ENCODE measurements around the gene NUP50. TPM values are rescaled to one million over a fixed set of nuclear protein-coding genes. Genes with fewer than 3 reads are reported as not detected.

Gene NUP50
- total RNA-seq (57.7 and 66.9 TPM in 2 replicates), polyA plus RNA-seq (21.1 and 25.6 TPM in 2 replicates)

- TF ChIP-seq CTCF (IDR thresholded peaks at IDR 0.05; ENCODE audit: low read depth, low read length): no peak
- Histone ChIP-seq H3K4me1 (ENCODE audit: low read depth) (peaks cover 9% of the 10 kb centered on the region), H3K27ac (peak within 1 kb of the TSS; percentile 93), H3K9me3 (ENCODE audit: low read depth) (no peaks in the 10 kb centered on the region), H3K27me3 (no peaks in the 10 kb centered on the region), H3K36me3 (peaks cover 18% of the 10 kb centered on the region), H3K4me3 (peak within 1 kb of the TSS; percentile 79)
- peak; percentile 97 to 98 for DNase-seq (ENCODE audit: low read depth in 1 of 2, low spot score in 1 of 2)
Observed at GRCh38 chr22:45163451-45164269, at the start of gene NUP50. Gene NUP50, plus strand, starts transcription at chr22:45163925. Its CDS starts 4,253 bp downstream, at chr22:45168178.

DNA sequence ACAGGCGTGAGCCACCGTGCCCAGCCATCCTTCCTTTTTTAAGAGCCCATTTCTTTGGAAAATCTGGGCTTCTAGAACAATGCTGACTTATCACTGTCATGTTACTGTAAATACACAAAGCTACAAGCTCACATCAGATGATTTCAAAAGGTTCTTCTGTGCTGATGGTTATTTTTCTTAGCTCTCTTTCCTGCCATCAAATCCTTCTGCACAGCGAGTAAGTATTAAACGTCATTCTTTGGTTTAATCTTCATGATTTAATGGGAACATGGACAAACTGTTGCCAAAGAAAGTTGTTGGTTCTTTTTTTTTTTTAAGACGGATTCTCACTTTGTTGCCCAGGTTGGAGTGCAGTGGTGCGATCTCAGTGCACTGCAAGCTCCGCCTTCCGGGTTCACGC, 43.3 kb upstream of the NUP50 start:
- TF ChIP-seq CTCF (IDR thresholded peaks at IDR 0.05; ENCODE audit: low read depth, low read length): no peak
- no peaks in the 10 kb centered on the region for H3K9me3 ChIP-seq (ENCODE audit: low read depth)
- no peak overlapping the region for H3K27ac ChIP-seq
- no peak overlapping the region for H3K4me3 ChIP-seq
- H3K27me3 ChIP-seq: no peaks in the 10 kb centered on the region
- DNase-seq (ENCODE audit: low read depth in 1 of 2, low spot score in 1 of 2): no peak
- no peaks in the 10 kb centered on the region for H3K36me3 ChIP-seq
- H3K4me1 ChIP-seq (ENCODE audit: low read depth): no peaks in the 10 kb centered on the region

GRCh38 chr22:45120931-45121330, 42.8 kb upstream of the NUP50 start:
- Histone ChIP-seq H3K27me3 (no peaks in the 10 kb centered on the region), H3K4me1 (ENCODE audit: low read depth) (no peaks in the 10 kb centered on the region), H3K4me3 (no peak overlapping the region), H3K27ac (no peak overlapping the region), H3K9me3 (ENCODE audit: low read depth) (no peaks in the 10 kb centered on the region), H3K36me3 (no peaks in the 10 kb centered on the region)
- DNase-seq (ENCODE audit: low read depth in 1 of 2, low spot score in 1 of 2): no peak
- TF ChIP-seq CTCF (IDR thresholded peaks at IDR 0.05; ENCODE audit: low read depth, low read length): no peak

DNA sequence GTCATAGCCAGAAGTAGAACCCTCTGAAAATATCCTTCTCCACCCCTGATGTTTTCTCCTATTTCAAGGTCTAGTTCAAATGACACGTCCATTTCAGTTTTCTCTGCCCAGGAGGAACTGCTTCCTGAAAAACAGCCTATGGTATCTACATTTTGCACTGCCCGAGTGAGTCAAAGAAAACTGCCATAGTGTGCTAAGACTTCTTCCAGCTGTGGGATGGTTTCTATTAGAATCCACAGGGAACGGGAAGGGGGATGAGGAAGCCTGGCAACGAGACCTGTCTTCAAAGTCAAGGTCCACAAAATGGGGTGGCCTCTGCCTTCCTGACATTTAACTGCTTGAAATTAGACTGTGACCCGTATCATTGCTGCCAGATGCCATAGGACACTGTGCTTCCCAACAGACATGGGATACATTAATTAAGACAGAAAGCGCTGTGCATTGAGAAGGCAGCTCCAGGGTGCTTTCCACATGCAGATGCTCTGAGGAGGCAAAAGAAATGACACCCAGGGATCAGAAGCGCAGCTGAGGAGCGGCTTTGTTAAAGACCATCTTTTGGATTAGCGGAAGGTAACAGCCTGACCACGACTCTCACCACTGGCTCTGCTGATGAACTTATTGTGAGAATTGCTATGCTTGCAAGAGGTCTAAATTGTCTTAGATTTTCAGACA, 39.4 kb upstream of the NUP50 start:
- no peak overlapping the region for H3K4me3 ChIP-seq
- DNase-seq (ENCODE audit: low read depth in 1 of 2, low spot score in 1 of 2): no peak
- H3K4me1 ChIP-seq (ENCODE audit: low read depth): no peaks in the 10 kb centered on the region
- no peaks in the 10 kb centered on the region for H3K9me3 ChIP-seq (ENCODE audit: low read depth)
- no peak overlapping the region for H3K27ac ChIP-seq
- no peak for TF ChIP-seq CTCF (IDR thresholded peaks at IDR 0.05; ENCODE audit: low read depth, low read length)
- no peaks in the 10 kb centered on the region for H3K27me3 ChIP-seq
- H3K36me3 ChIP-seq: no peaks in the 10 kb centered on the region

- DNase-seq (ENCODE audit: low read depth in 1 of 2, low spot score in 1 of 2): peak in 1 of 2 donors; percentile 61
- Histone ChIP-seq H3K4me3 (no peak overlapping the region), H3K27me3 (no peaks in the 10 kb centered on the region), H3K4me1 (ENCODE audit: low read depth) (no peaks in the 10 kb centered on the region), H3K27ac (no peak overlapping the region), H3K9me3 (ENCODE audit: low read depth) (no peaks in the 10 kb centered on the region), H3K36me3 (no peaks in the 10 kb centered on the region)
- no peak for TF ChIP-seq CTCF (IDR thresholded peaks at IDR 0.05; ENCODE audit: low read depth, low read length)
Observed at GRCh38 chr22:45125188-45125587, 38.5 kb upstream of the NUP50 start.
